Measurements from ENCODE around the gene SDHA.

DNA sequence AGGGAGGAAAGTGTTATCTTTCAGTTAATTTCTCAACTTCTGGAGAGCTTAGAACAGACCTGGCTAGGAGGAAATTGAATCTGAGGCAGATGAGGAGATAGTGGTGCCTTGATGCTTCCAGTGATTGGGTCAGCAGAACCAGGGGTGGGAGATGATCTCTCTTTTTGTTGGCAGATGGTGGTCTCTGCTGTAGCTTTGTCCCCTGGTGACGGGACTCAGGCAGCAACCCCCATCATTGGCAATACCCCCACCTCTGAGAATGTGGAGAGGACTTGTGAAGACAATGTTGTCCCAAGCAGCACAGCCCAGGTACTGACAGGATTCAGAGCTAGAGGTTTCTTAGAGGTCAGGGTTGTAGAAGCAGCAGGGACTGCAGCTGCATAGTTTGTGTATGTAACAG lies 49.6 kb downstream of the SDHA start:
- TF ChIP-seq POLR2A (IDR thresholded peaks at IDR 0.05; ENCODE audit: low read length) (no peak), GATA1 (IDR thresholded peaks at IDR 0.05; ENCODE audit: low read depth, low read length) (no peak)
